ENCODE results near the gene TMEM209.

The TMEM209 gene

GRCh38 chr7:130129011-130129411 is 76.2 kb downstream of the TMEM209 start:
- TF ChIP-seq CTCF (IDR thresholded peaks at IDR 0.05): no peak

- no peak for TF ChIP-seq CTCF (IDR thresholded peaks at IDR 0.05)
These were observed 77.3 kb downstream of the TMEM209 start for GRCh38 chr7:130127821-130128317.

GRCh38 chr7:130127404-130127803 is 77.8 kb downstream of the TMEM209 start:
- TF ChIP-seq CTCF (IDR thresholded peaks at IDR 0.05): no peak

GRCh38 chr7:130124711-130125110 is 80.5 kb downstream of the TMEM209 start:
- TF ChIP-seq CTCF (IDR thresholded peaks at IDR 0.05): no peak

GRCh38 chr7:130123501-130123900 is 81.7 kb downstream of the TMEM209 start:
- TF ChIP-seq CTCF (IDR thresholded peaks at IDR 0.05): no peak

GRCh38 chr7:130118801-130119200 is 86.4 kb downstream of the TMEM209 start:
- no peak for TF ChIP-seq CTCF (IDR thresholded peaks at IDR 0.05)

GRCh38 chr7:130118294-130118693 is 86.9 kb downstream of the TMEM209 start:
- no peak for TF ChIP-seq CTCF (IDR thresholded peaks at IDR 0.05)

GRCh38 chr7:130114776-130115175 is 90.4 kb downstream of the TMEM209 start:
- TF ChIP-seq CTCF (IDR thresholded peaks at IDR 0.05): no peak
